ENCODE results near the gene RGS14.
A peak's percentile ranks its signal among the peaks of the same experiment; 100 is the strongest.
"Not testable (repeated sequence)": the region's sequence is repeated elsewhere in the genome, so short reads cannot be mapped to it uniquely, and the experiment has no call there.

Gene RGS14

GRCh38 chr5:177366528-177367322, 9.0 kb downstream of the RGS14 start:
- DNase-seq: no peak

GRCh38 chr5:177367323-177367848, 9.7 kb downstream of the RGS14 start:
- DNase-seq: no peak

DNA sequence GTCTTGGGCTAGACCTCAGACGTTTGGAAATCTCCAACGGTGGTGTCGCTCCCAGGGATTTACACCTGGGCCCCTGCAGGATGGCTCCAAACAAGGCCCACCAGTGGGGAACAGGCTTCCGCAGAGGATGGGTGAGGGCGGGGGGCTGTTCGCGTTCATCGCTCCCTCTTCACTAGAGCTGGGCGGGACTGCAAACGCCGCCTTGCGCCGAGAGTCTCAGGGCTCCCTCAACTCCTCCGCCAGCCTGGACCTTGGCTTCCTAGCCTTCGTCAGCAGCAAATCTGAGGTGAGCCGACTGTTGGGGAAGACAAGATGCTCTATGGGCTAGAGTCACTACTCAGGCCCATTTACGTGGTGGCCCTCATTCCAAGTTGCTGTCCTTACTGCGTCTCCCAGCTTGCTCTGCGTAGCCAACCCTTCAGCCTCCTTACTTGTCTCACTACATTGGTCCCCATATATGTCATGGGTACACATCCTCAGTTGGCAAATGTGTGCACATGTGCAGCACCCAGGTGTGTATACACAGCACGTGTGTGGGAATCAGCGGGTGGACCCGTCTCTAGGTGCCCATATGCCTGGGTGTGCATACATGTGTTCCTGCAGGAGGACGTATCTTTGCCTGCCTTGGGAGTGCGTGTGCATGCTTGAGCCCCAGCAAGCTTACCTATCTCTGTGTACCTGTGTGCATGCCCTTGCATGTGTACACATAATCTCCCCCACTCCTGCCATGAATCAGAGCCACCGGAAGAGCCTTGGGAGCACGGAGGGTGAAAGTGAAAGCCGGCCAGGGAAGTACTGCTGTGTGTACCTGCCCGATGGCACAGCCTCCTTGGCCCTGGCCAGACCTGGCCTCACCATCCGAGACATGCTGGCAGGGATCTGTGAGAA, 10.5 kb downstream of the RGS14 start:
- DNase-seq: no peak

- DNase-seq: no peak
Measured at GRCh38 chr5:177368869-177369644, 11.3 kb downstream of the RGS14 start.

DNA sequence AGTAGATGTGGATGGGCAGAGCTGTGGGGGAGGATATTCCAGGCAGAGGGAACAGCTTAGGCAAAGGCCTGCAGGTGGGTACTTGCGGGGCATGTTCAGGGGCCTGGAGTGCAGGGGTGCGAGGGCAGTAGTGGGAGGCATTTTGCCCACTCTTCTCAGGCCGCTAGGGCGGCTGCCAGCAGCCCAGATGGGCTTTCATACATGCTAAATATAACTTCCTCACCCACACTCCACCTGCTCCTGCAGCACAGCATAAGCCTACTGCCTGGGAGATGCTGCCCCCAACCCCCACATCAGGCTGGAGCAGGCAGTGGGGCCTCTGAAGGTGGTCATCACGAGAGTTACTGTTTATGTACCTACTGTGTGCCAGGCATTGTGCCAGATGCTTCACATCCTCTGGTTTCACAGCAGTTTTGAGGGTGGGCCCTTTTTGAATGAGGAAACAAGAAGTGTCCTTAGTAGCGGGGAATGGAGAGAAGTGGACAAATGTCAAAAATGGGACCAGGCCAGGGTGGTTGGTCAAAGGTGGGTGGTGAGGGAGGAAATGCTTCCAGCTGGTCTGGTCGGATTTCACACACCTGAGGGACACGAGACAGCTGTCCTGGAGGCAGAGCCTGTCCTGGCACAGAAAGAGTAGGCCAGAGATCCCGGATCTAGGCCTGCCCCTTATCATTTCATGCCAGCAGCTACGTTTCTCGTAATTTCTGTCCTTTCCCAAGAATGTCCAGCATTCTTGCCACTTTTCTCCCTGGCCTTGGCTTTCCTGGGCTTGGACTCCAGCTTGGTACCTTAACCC, 12.1 kb downstream of the RGS14 start:
- DNase-seq: no peak

DNA sequence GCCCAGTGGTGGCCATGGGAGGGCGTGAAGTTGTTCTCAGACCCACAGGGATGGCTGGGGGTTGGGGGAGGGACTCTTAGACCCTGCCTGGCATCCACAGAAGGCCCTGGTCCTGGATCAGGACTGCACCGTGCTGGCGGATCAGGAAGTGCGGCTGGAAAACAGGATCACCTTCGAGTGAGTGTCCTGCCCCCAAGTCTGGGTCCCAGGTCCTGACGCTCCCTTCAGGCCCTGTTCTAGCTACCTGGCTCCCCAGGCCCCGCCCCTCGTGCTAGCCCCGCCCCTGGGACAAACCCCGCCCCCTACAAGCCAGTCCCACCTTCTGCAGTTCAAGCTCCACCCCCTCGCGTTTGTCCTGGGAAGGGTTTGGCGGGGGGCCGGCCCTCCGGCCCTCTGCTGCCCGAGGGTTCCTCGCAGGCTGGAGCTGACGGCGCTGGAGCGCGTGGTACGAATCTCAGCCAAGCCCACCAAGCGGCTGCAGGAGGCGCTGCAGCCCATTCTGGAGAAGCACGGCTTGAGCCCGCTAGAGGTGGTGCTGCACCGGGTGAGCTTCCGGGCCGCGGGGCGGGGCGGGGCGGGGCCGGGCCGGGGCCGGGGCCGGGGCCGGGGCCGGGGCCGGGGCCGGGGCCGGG, 12.9 kb downstream of the RGS14 start:
- DNase-seq: peak in 3 of 5 donors; percentile 58 to 71 (median 62)

GRCh38 chr5:177371120-177372033, 13.7 kb downstream of the RGS14 start:
- no peak for DNase-seq

DNA sequence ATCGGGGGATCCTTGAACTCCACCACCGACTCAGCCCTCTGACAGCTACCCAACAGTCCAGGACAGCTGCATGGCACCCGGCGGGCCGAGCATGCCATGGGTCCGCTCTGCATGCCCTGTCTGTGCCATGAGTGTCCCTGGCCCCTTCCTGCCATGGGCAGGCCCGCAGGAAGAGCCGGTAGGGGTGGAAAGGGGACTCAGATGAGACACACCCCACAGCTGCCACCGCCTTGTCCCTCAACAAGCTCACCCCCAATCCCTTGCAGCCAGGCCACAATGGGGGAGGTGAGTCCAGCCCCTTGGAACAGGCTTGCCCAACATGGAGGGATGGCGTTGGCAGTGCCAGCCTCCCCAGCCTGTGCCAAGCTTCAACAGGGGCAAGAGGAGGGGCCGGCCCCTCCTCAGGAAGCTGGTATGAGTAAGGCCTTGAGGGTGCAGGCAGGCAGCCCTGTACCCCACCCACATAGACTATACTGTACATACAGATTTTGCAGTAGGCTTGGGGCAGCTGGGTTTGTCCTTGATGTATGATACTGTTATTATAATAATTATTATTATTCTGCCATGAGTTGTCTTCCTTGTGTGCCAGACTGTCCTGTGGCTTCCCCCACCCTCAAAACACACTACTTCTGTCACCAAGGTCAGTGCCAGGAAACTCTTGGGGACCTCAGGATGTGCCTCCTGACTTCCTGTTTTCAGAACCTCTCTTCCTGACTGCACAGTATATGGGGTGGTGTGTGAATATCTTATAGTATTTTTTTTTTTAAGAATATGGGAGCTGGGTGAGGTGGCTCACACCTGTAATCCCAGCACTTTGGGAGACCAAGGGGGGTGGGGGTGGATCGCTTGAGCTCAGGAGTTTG, 14.5 kb downstream of the RGS14 start:
- DNase-seq: peak in 1 of 5 donors; percentile 84

DNA sequence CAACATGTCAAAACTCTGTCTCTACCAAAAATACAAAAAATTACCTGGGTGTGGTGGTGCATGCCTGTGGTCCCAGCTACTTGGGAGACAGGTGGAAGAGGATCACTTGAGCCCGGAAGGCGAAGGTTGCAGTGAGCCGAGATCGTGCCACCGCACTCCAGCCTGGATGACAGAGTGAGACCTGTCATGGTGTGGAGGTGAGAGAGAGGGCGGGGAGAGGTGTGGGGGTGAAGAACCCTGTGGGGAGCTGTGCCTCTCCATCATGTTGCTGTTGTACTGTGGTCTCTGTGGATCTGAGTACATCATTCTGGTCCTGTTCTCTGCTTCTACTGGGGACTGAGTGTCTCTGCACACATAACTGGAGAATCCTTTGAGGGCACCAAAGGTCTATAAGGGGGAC, 15.2 kb downstream of the RGS14 start:
- peak in 1 of 5 donors; percentile 20 for DNase-seq

DNA sequence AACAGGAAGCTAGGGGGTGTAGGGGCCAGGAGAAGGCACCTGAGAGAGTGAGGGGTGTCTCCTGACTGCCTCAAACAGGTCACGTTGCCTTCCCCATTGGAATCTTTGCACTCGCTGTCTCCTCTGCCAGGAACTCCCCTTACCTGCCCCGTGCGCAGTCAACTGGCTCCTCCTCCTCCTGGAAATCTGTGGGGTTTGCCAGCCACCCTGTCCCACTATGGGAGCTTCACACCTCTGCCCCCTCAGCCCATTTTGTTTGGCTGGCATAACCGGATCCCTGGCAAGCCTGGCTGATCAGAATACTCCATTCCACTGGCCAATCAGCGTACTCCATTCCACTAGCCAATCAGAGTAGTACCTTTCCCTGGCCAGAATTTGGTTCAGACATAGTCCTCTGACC, 16.1 kb downstream of the RGS14 start:
- no peak for DNase-seq

DNA sequence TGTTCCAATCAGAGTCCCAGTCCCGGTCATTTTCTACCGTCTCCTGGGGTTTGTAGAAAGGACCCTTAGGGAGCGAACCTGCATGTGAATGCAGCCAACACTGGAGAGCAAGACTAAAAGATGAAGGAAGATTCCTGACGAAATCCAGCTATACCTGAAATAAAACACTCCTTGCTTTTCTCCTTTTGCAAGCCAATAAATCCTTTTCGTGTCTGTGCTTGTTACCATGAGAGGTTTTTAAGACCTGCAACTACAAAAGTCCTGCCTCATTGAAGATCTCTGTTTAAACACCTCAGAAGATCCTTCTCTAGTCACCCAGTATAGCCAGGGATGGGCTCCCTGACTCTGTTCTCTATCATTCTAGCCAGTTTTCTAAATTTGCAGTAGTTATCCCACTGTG, 16.5 kb downstream of the RGS14 start:
- no peak for DNase-seq

DNA sequence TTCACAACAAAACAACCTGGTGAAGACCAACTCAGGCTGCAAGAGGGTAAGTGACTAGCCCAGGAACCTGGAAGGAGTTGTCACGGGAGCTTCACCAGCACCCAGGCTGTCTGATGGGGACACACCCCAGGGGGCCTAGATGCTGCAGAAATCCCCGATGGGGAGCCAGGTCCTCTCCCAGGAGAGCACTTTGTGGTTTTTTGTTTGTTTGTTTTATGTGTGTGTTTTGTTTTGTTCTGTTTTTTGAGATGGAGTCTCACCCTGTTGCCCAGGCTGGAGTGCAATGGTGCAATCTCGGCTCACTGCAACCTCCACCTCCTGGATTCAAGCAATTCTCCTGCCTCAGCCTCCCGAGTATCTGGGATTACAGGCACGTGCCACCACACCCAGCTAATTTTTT, 17.8 kb downstream of the RGS14 start:
- DNase-seq: not testable (repeated sequence)

GRCh38 chr5:177376107-177376506, 18.4 kb downstream of the RGS14 start:
- no peak for DNase-seq

DNA sequence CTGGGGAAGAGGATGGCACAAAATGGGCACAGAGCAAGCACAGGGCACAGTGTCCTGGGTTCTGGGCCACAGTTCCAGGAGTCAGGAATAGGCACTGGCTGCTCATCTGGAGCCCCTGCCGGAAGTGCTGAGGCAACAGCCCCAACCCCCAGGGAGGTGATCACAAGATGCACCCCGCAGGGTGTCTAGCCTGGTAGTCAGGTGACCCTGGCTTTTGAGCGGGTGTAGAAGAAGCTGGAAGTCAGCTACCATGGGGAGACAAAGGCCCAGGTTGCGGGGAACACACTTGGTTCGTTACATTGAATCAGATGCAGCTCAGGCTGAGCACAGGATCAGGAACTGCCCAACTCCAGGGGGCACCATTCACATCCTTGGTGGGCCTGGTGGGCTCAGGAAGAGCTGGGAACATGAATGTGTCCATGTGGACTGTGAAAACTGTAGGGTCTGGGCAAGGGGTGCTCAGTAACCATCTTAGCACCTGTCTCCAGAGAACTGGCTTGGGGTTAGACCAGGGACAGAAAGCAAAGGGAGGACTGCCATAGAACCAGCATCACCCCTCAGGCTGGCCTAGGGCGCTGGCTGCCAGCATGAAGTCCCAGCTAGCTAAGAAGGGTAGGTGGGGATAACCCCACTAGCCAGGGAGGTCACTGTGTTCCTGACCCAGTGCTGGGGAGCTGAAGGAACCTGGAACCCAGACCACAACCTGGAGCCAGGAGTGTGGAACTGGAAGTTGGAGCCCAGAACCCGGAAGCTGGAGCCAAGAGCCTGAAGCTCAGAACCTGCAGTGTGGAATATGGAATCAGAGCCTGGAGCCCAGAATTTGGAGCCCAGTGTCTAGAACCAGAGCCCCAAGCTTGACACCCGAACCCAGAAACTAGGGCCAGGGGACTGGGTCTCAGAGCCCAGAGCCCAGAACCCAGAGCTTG, 20.4 kb downstream of the RGS14 start:
- no peak for DNase-seq

GRCh38 chr5:177378884-177379883, 21.5 kb downstream of the RGS14 start:
- DNase-seq: peak in 1 of 5 donors; percentile 62

DNA sequence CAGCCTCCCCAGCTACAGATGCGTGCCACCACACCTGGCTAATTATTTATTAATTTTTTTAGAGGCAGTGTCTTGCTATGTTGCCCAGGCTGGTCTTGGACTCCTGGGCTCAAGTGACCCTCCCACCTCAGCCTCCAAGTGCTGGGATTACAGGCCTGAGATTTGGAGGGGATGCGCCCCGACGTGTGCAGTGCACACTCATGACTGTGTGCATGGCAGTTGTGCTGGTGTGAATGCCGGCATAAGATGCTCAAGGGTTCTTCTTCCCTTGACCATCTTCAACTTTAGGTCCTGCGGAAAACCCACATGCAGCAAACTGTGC, 23.0 kb downstream of the RGS14 start:
- DNase-seq: no peak

Data from T-helper 1 cell (primary cell).